H1 (cell line): ENCODE results near the gene NELFA. TPM values are rescaled to one million over a fixed set of nuclear protein-coding genes. Genes with fewer than 3 reads are reported as not detected.

Experiments used
- CTCF ChIA-PET: fragments of 300-600 bp; sonication (Branson Sonifier 250); formaldehyde crosslinking; loops from one replicate; lab custom pipeline; 2021; ENCODE audit not compliant: partially characterized antibody; lab: Charles Lee
- POLR2A ChIA-PET: fragments of 300-600 bp; sonication (Branson Sonifier 250); formaldehyde crosslinking; loops from one replicate; lab custom pipeline; 2021; ENCODE audit warnings: inconsistent platforms; ENCODE audit not compliant: partially characterized antibody; lab: Charles Lee
- DNase-seq, 2 experiments: peaks; one replicate each; pipeline versions ENCODE4 v3.0.0 to v3.0.0-alpha.2; 2010 to 2022; ENCODE audit warnings: low spot score in 2 of 2, low read depth in 1 of 2, mixed read lengths in 1 of 2
- FAIRE-seq: peaks from 2 replicates; lab custom pipeline; 2011; peaks lifted over from hg19 to GRCh38; lab: Jason Lieb, UNC
- H2AFZ ChIP-seq: 2 replicates; pipeline ENCODE4 v1.8.1; 2012; ENCODE audit warnings: low read length, inconsistent platforms
- H2AK5ac ChIP-seq: 2 replicates; pipeline ENCODE4 v1.6.1; 2013; ENCODE audit warnings: low read depth, low read length
- H2BK120ac ChIP-seq: replicated peaks from 2 replicates; pipeline ENCODE3; 2013; ENCODE audit warnings: low read depth, low read length, inconsistent platforms
- H2BK12ac ChIP-seq: 2 replicates; pipeline ENCODE4 v1.6.1; 2013; ENCODE audit warnings: low read depth, low read length
- H2BK15ac ChIP-seq: 2 replicates; pipeline ENCODE4 v1.6.1; 2013; ENCODE audit warnings: low read length
- H2BK20ac ChIP-seq: 2 replicates; pipeline ENCODE4 v1.6.1; 2013; ENCODE audit warnings: low read length
- H2BK5ac ChIP-seq: 2 replicates; pipeline ENCODE4 v1.6.1; 2013; ENCODE audit warnings: low read depth, low read length
- H3K14ac ChIP-seq: 2 replicates; pipeline ENCODE4 v1.6.1; 2013; ENCODE audit warnings: inconsistent platforms; ENCODE audit not compliant: insufficient read length
- H3K18ac ChIP-seq: 2 replicates; pipeline ENCODE4 v1.6.1; 2013; ENCODE audit warnings: low read length; ENCODE audit errors: extremely low read depth
- H3K23ac ChIP-seq: 2 replicates; pipeline ENCODE4 v1.6.1; 2013; ENCODE audit warnings: inconsistent platforms; ENCODE audit not compliant: insufficient read length
- H3K23me2 ChIP-seq: 2 replicates; pipeline ENCODE4 v1.6.1; 2013; ENCODE audit warnings: low read depth, low read length
- H3K27ac ChIP-seq: 2 replicates; pipeline ENCODE4 v1.6.1; 2011; ENCODE audit warnings: low read depth, low read length, inconsistent platforms
- H3K27me3 ChIP-seq, 4 experiments: replicated peaks in 1 of 4; 1 replicate in 1 of 4; 2 replicates in 3 of 4; pipeline versions ENCODE4 v1.6.1 to v1.8.1; 2011 to 2013; ENCODE audit warnings: low read length in 3 of 4, mild to moderate bottlenecking in 3 of 4, inconsistent platforms in 2 of 4, mixed read lengths in 2 of 4, moderate library complexity in 1 of 4; ENCODE audit not compliant: control insufficient read depth in 3 of 4, insufficient read depth in 3 of 4; ENCODE audit errors: extremely low read depth in 1 of 4
- H3K36me3 ChIP-seq, 4 experiments: 2 replicates each; pipeline versions ENCODE4 v1.6.1 to v1.8.1; 2011 to 2013; ENCODE audit warnings: mild to moderate bottlenecking in 4 of 4, low read length in 3 of 4, moderate library complexity in 2 of 4, control low read depth in 1 of 4, inconsistent platforms in 1 of 4; ENCODE audit not compliant: insufficient read depth in 4 of 4, control insufficient read depth in 2 of 4
- H3K4ac ChIP-seq: replicated peaks from 2 replicates; pipeline ENCODE3; 2013; ENCODE audit warnings: low read length, low read depth, mixed read lengths, inconsistent platforms; ENCODE audit not compliant: insufficient read length
- H3K4me1 ChIP-seq, 4 experiments: replicated peaks in 1 of 4; 1 replicate in 1 of 4; 2 replicates in 3 of 4; pipeline versions ENCODE4 v1.6.1 to v1.8.1; 2011 to 2013; ENCODE audit warnings: low read length in 3 of 4, inconsistent platforms in 2 of 4, mixed read lengths in 1 of 4; ENCODE audit not compliant: insufficient read depth in 4 of 4, control insufficient read depth in 3 of 4
- H3K4me2 ChIP-seq, 2 experiments: 2 replicates each; pipeline versions ENCODE4 v1.6.1 to v1.8.1; 2011 to 2013; ENCODE audit warnings: low read depth in 2 of 2, low read length in 2 of 2, control low read depth in 1 of 2, inconsistent platforms in 1 of 2, mild to moderate bottlenecking in 1 of 2; ENCODE audit not compliant: insufficient read depth in 1 of 2
- H3K4me3 ChIP-seq, 4 experiments: fragments of 200-600, 300-600 bp in 1 of 4; sonication (generic), shearing (Covaris generic), sonication (Bioruptor Twin) in 1 of 4; 2 replicates each; pipeline versions ENCODE4 v1.5.1 to v1.8.1; 2011 to 2016; ENCODE audit warnings: low read length in 4 of 4, low read depth in 3 of 4, control low read depth in 2 of 4, inconsistent platforms in 2 of 4, mild to moderate bottlenecking in 2 of 4, mixed read lengths in 1 of 4, moderate library complexity in 1 of 4; ENCODE audit not compliant: insufficient read depth in 2 of 4; ENCODE audit errors: extremely low read depth in 1 of 4
- H3K56ac ChIP-seq: replicated peaks from 2 replicates; pipeline ENCODE3; 2013; ENCODE audit warnings: low read depth, mild to moderate bottlenecking, mixed read lengths, low read length, inconsistent platforms; ENCODE audit not compliant: insufficient read length
- H3K79me1 ChIP-seq: 2 replicates; pipeline ENCODE4 v1.6.1; 2013; ENCODE audit warnings: low read depth, low read length, control low read depth
- H3K79me2 ChIP-seq, 2 experiments: 2 replicates each; pipeline versions ENCODE4 v1.6.1 to v1.8.1; 2012 to 2013; ENCODE audit warnings: low read length in 2 of 2, mild to moderate bottlenecking in 2 of 2, inconsistent platforms in 1 of 2; ENCODE audit not compliant: insufficient read depth in 2 of 2, control insufficient read depth in 1 of 2
- H3K9ac ChIP-seq, 4 experiments: replicated peaks in 1 of 4; 1 replicate in 1 of 4; 2 replicates in 3 of 4; pipeline versions ENCODE4 v1.6.1 to v1.8.1; 2011 to 2013; ENCODE audit warnings: low read depth in 3 of 4, low read length in 3 of 4, control low read depth in 2 of 4, mild to moderate bottlenecking in 2 of 4, moderate library complexity in 2 of 4, inconsistent platforms in 1 of 4; ENCODE audit errors: extremely low read depth in 1 of 4
- H3K9me3 ChIP-seq, 2 experiments: 2 replicates each; pipeline versions ENCODE4 v1.6.1 to v1.8.1; 2012 to 2013; ENCODE audit warnings: mild to moderate bottlenecking in 2 of 2, moderate library complexity in 2 of 2, control low read depth in 1 of 2, inconsistent platforms in 1 of 2, low read depth in 1 of 2, low read length in 1 of 2, mixed read lengths in 1 of 2; ENCODE audit not compliant: insufficient read depth in 2 of 2
- H4K20me1 ChIP-seq, 2 experiments: replicated peaks in 1 of 2; 2 replicates each; pipeline versions ENCODE3 to v1.8.1; 2011 to 2013; ENCODE audit warnings: inconsistent platforms in 2 of 2, low read length in 2 of 2, mild to moderate bottlenecking in 1 of 2; ENCODE audit not compliant: insufficient read depth in 2 of 2, control insufficient read depth in 1 of 2
- H4K5ac ChIP-seq: 2 replicates; pipeline ENCODE4 v1.6.1; 2013; ENCODE audit warnings: low read length, low read depth, mixed read lengths, inconsistent platforms; ENCODE audit not compliant: insufficient read length
- H4K8ac ChIP-seq: 2 replicates; pipeline ENCODE4 v1.8.0; 2013; ENCODE audit warnings: mild to moderate bottlenecking, moderate library complexity, low read length, inconsistent platforms; ENCODE audit not compliant: insufficient read depth; ENCODE audit errors: extremely low read depth
- H4K91ac ChIP-seq: replicated peaks from 2 replicates; pipeline ENCODE3; 2013; ENCODE audit warnings: low read length, mixed read lengths, inconsistent platforms; ENCODE audit not compliant: insufficient read length
- ASH2L ChIP-seq: fragments of 200-600, 300-600 bp; sonication (generic); IDR thresholded peaks from one replicate; pipeline ENCODE4 v1.7.1; 2017; ENCODE audit warnings: low read length
- EGR1 ChIP-seq: IDR thresholded peaks from 2 replicates; pipeline ENCODE4 v1.6.1; 2011; ENCODE audit warnings: low read depth, low read length, borderline replicate concordance
- EZH2 ChIP-seq: fragments of 200-600 bp; sonication (generic); IDR thresholded peaks from 2 replicates; pipeline ENCODE4 v1.7.1; 2012; ENCODE audit warnings: low read depth, mild to moderate bottlenecking, moderate library complexity, low read length, inconsistent platforms; ENCODE audit not compliant: severe bottlenecking
- GABPA ChIP-seq: IDR thresholded peaks from 2 replicates; pipeline ENCODE4 v1.6.1; 2011; ENCODE audit warnings: mild to moderate bottlenecking, low read length, moderate library complexity, borderline replicate concordance; ENCODE audit not compliant: insufficient read depth
- HDAC2 ChIP-seq, 2 experiments: fragments of 300-600 bp in 1 of 2; sonication (generic) in 1 of 2; IDR thresholded peaks; 2 replicates each; pipeline ENCODE4 v1.6.1; 2011 to 2012; ENCODE audit warnings: low read depth in 2 of 2, low read length in 2 of 2, mild to moderate bottlenecking in 2 of 2, moderate library complexity in 2 of 2, borderline replicate concordance in 1 of 2, inconsistent platforms in 1 of 2
- KDM1A ChIP-seq: fragments of 200-600, 300-600 bp; sonication (generic); IDR thresholded peaks from 2 replicates; pipeline ENCODE4 v1.7.1; 2016; ENCODE audit warnings: mild to moderate bottlenecking, low read length, borderline replicate concordance
- MAFK ChIP-seq: IDR thresholded peaks from 2 replicates; pipeline ENCODE4 v1.6.1; 2012; ENCODE audit warnings: low read depth, mild to moderate bottlenecking, improper control_type of control experiment, low read length
- SP2 ChIP-seq: IDR thresholded peaks from 2 replicates; pipeline ENCODE4 v1.6.1; 2012; ENCODE audit warnings: mild to moderate bottlenecking, low read length, inconsistent platforms
- TAF7 ChIP-seq: optimal IDR thresholded peaks from 2 replicates; pipeline ENCODE3; 2011; ENCODE audit warnings: low read depth, mild to moderate bottlenecking, inconsistent platforms, low read length, moderate library complexity, borderline replicate concordance
- TEAD4 ChIP-seq: IDR thresholded peaks from 2 replicates; pipeline ENCODE4 v1.6.1; 2012; ENCODE audit warnings: low read depth, low read length, inconsistent platforms, mixed read lengths
- YY1 ChIP-seq: IDR thresholded peaks from 2 replicates; pipeline ENCODE4 v1.6.1; 2011; ENCODE audit warnings: low read depth, mild to moderate bottlenecking, low read length
- ZNF274 ChIP-seq: IDR thresholded peaks from 2 replicates; pipeline ENCODE4 v1.7.0; 2012; ENCODE audit warnings: low read length, borderline replicate concordance; ENCODE audit errors: extremely low read depth
- WGBS, 2 experiments: shearing (Covaris generic) in 1 of 2; methylation state at CpG; one replicate each; pipeline versions ENCODE4 v1.1.6 to v1.1.7; 2013 to 2015; ENCODE audit warnings: low lambda C conversion rate in 2 of 2, mixed read lengths in 2 of 2, inconsistent platforms in 1 of 2, low coverage in 1 of 2, missing lambda C conversion rate in 1 of 2; ENCODE audit not compliant: insufficient replicate concordance in 2 of 2, insufficient coverage in 1 of 2, insufficient read length in 1 of 2; ENCODE audit errors: extremely low coverage in 1 of 2, missing lambda C conversion rate in 1 of 2; 5-methylcytosine and 5-hydroxymethylcytosine counted together
- polyA plus RNA-seq, 7 experiments: library from polyadenylated mRNA; depleted of rRNA in 3 of 7; stranded (reverse) in 5 of 7; unstranded in 2 of 7; fragments of >200 nt in 5 of 7; fragments of 200-250 nt in 2 of 7; gene quantifications; 1 replicate in 5 of 7; 2 replicates in 1 of 7; 4 replicates in 1 of 7; pipeline versions ENCODE4 v1.2.1 to v1.2.3, GENCODE V29; 2011 to 2013; ENCODE audit warnings: missing spikeins in 2 of 7, mixed read lengths in 2 of 7
- total RNA-seq: library from RNA; stranded (reverse); fragmentation: NEBNext Ultra II Directional; extraction: Animal tissue kit (Norgen Biotek cat#: 25700); gene quantifications from 2 replicates; pipeline ENCODE4 v1.2.1, GENCODE V29; 2021
- TF ChIP-seq, protein P1 (sequence below): IDR thresholded peaks from 2 replicates; pipeline ENCODE4 v1.6.1; 2012; ENCODE audit warnings: low read length, inconsistent platforms

The NELFA gene
- total and polyA plus RNA-seq, 2 of the 8 experiments (the other 6 are each of a cell fraction or from before 2014, with no cell fraction given): 41.8 to 57.5 TPM

DNA sequence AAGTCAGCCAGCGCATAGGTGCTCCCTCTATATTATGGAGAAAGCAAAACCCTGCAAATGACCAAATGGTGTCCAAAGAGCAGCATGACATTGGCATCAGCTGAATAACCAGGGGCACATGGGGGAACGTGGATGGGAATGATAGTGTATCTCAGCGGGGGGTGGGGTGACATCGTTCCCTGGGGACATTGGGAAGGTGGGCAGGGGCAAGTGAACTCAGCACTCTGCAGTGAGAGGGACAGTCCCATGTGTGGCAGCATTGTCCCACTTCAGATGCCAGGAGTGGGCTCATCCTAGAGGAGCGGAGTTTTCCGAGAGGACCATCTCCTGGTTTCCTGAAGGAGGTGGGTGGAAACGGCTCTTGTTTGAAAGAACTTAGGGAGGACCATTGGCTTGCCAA, 64.8 kb downstream of the NELFA start:
- H2BK20ac ChIP-seq: no peak overlapping the region
- CTCF ChIA-PET: interaction anchor here (0.6 to 1.4 kb wide), 3 partner anchors 21 to 244 kb away, joined by 3 to 4 read pairs (median 3); no protein-coding TSS in a partner anchor
- TF ChIP-seq SP2: no peak
- TF ChIP-seq TEAD4: no peak
- no peak for TF ChIP-seq GABPA
- TF ChIP-seq TAF7: no peak
- TF ChIP-seq KDM1A: no peak
- no peak for TF ChIP-seq HDAC2 (IDR thresholded peaks at IDR 0.05; ENCODE audit: borderline replicate concordance in 1 of 2, low read depth in 2 of 2, low read length in 2 of 2)
- no peak for TF ChIP-seq MAFK
- no peak for TF ChIP-seq EGR1
- no peak for TF ChIP-seq EZH2
- no peak for TF ChIP-seq ZNF274
- no peak for TF ChIP-seq YY1
- TF ChIP-seq ASH2L: no peak
- TF ChIP-seq, protein P1, sequence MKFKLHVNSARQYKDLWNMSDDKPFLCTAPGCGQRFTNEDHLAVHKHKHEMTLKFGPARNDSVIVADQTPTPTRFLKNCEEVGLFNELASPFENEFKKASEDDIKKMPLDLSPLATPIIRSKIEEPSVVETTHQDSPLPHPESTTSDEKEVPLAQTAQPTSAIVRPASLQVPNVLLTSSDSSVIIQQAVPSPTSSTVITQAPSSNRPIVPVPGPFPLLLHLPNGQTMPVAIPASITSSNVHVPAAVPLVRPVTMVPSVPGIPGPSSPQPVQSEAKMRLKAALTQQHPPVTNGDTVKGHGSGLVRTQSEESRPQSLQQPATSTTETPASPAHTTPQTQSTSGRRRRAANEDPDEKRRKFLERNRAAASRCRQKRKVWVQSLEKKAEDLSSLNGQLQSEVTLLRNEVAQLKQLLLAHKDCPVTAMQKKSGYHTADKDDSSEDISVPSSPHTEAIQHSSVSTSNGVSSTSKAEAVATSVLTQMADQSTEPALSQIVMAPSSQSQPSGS: no peak

More for the DNA sequence above, 64.8 kb downstream of the NELFA start:
- Histone ChIP-seq H2AK5ac (no peak overlapping the region), H2BK12ac (no peak overlapping the region), H3K4ac (no peak overlapping the region), H3K36me3 (peaks cover 11 to 39% (median 27%) of the 10 kb centered on the region in 4 experiments), H3K27me3 (no peaks in the 10 kb centered on the region), H2BK15ac (no peak overlapping the region), H3K9ac (no peak overlapping the region), H3K79me2 (no peaks in the 10 kb centered on the region), H2BK5ac (no peak overlapping the region), H3K56ac (no peak overlapping the region), H3K4me2 (no peak overlapping the region), H4K8ac (no peak overlapping the region), H2AFZ (no peak overlapping the region), H4K91ac (no peak overlapping the region), H2BK120ac (no peak overlapping the region), H3K18ac (no peak overlapping the region), H3K9me3 (no peaks in the 10 kb centered on the region), H3K27ac (no peak overlapping the region), H4K5ac (no peak overlapping the region), H4K20me1 (peaks cover 4 to 10% of the 10 kb centered on the region in 2 experiments), H3K23me2 (no peaks in the 10 kb centered on the region), H3K79me1 (no peaks in the 10 kb centered on the region; the same call in 1 of the 2 replicates), H3K4me1 (no peaks in the 10 kb centered on the region), H3K4me3 (no peak overlapping the region), H3K23ac (no peak overlapping the region), H3K14ac (no peak overlapping the region)
- no peak for FAIRE-seq
- POLR2A ChIA-PET: no interaction called here
- 96% methylated on average over 7 of the region's 7 CpGs; no CpG with 5 or more reads in 1 of the 2 experiments for WGBS, 2 experiments
- DNase-seq: no peak
